GM12872 (cell line): ENCODE data around the gene TEN1.

ENCODE experiments used
- TF ChIP-seq, protein P1 (sequence below): IDR thresholded peaks from 3 replicates; pipeline ENCODE4 v1.5.1; 2011; ENCODE audit warnings: low read depth, mild to moderate bottlenecking, low read length, moderate library complexity; ENCODE audit not compliant: insufficient read depth

Gene TEN1

DNA sequence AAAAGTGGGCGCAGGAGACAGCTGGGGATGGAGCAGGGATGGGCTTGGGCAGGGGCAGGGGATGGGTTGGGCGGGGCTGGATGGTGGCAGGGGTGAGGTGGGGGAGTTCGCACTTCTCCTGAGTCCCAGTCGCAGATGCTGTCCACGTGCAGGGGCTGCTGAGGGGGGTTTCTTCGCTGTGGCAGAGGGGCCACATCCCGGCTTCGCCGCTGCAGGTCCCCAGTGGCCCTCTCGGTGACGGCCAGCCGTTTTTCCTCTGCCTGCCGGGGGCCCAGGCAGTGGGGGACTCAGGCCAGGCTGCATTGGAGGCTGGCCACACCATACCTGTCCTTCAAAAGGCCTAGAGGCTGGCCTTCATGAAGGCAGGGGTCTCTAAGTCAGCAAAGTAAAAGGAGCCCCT lies 39.8 kb downstream of the TEN1 start:
- TF ChIP-seq, protein P1, sequence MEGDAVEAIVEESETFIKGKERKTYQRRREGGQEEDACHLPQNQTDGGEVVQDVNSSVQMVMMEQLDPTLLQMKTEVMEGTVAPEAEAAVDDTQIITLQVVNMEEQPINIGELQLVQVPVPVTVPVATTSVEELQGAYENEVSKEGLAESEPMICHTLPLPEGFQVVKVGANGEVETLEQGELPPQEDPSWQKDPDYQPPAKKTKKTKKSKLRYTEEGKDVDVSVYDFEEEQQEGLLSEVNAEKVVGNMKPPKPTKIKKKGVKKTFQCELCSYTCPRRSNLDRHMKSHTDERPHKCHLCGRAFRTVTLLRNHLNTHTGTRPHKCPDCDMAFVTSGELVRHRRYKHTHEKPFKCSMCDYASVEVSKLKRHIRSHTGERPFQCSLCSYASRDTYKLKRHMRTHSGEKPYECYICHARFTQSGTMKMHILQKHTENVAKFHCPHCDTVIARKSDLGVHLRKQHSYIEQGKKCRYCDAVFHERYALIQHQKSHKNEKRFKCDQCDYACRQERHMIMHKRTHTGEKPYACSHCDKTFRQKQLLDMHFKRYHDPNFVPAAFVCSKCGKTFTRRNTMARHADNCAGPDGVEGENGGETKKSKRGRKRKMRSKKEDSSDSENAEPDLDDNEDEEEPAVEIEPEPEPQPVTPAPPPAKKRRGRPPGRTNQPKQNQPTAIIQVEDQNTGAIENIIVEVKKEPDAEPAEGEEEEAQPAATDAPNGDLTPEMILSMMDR = no peak

DNA sequence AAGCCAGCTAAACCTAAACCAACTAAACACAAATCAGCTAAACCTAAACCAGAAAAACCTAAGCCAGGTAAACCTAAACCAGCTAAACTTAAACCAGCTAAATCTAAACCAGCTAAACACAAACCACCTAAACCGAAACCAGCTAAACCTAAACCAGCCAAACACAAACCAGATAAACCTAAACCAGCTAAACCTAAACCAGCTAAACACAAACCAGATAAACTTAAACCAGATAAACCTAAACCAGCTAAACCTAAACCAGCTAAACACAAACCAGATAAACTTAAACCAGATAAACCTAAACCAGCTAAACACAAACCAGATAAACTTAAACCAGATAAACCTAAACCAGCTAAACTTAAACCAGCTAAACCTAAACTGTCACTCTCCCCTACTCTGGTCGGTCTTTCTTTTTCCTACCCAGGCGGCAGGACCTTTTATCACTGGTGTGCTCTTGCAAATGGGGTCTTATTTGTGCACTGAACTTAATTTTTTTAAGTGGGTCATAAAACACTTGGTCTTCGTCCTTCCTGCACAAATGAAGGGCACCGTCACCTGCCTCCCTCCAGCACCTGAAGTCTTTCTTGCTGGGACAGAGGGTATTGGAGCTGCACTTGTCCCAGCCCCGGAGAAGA lies 40.9 kb downstream of the TEN1 start:
- TF ChIP-seq, protein P1 = no peak

DNA sequence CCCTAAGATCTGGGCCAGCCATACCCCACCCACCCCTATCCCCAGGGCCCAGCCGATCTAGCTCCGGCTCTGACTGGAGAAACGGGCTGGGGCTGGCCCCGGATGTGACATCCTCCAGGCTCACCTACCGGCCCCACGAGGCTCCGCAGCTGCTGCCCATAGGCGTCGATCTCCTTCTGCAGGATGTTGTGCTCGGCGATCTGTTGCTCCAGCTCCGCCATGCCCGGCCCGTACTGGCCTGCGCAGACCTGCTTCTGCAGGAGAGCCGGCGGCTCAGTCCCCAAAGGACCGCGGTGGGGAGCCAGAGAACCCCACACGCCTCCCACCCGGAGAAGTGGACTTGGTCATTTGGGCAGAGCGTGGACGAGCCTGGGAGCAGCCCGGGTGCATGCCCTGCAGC lies 43.2 kb downstream of the TEN1 start:
- TF ChIP-seq, protein P1 = no peak

DNA sequence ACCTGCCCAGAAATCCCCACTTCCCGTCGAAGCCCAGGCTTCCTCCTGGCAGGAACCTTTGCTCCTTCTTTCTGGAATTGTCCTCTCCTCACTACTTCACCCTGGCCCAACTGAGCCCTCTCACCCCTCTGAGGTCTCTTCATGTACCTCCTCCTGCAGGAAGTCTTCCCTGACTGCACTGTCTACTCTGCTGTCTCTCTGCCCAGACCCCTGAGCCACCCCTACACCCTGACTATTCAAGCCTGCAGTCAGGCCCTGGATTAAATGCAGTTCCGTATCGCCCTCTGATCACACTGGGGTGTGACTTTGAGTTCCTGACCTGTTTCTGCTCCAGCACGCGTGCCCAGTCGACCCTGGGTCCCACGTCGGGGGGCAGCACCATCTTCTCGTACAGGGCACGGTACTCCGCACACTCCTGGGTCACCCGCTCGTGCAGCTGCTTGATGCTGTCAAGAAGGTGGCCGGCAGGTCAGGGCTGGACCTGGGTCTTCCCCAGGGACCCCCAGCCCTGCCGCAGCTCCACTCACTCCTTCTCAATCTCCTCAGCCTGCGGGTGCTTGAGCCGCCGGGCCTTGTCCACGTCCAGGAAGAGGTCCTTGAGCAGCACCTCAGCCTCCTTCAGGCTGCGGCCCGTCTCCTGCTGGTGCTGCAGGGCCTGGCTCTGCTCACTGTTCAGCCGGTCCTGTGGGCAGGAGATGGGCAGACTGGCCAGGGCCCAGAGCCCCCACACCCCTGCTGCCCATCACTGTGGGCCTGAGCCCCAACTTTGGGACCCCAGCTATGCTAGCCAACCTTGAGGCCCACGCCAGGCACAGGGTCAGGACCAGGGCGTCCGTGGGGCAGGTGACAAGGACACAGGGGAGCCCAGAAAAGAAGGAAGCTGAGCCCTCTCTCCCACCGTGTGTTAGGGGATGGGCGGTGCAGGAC lies 44.2 kb downstream of the TEN1 start:
- TF ChIP-seq, protein P1 = no peak

DNA sequence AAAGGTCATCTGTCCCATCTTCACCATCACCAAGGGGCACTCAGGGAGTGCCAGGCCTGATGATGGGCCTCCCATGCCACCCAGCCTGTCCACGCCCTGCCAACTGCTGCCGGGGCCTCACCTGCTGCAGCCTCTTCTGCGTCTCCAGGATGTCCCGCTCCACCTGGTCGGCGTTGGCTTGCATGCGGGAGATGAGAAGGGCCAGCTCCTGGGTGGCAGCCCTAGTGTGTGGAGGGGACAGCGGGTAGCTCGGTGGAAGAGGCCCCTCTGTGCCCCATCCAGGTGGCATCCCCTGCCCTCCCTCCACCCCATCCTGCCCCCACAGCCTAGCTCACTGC lies 44.8 kb downstream of the TEN1 start:
- TF ChIP-seq, protein P1 = no peak

DNA sequence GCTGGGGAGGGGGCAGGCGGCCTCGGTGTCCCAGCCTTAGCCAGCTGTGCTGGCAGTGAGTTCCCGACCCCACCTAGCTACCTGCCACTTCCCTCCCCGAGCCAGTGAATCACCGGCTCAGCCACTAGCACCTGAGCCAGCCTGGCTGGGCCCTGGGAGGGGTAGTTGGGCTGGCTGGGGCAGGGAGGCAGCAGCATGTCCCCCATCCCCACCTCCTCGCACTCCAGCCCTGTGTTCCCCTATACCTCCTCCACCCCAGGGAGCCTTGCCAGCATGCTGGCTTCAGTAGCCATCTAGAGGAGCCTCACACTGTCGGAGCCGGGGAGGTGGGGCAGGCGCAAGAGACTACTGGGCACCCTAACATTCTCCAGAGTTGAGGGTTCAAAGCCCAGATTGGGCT lies 45.3 kb downstream of the TEN1 start:
- TF ChIP-seq, protein P1 = no peak

DNA sequence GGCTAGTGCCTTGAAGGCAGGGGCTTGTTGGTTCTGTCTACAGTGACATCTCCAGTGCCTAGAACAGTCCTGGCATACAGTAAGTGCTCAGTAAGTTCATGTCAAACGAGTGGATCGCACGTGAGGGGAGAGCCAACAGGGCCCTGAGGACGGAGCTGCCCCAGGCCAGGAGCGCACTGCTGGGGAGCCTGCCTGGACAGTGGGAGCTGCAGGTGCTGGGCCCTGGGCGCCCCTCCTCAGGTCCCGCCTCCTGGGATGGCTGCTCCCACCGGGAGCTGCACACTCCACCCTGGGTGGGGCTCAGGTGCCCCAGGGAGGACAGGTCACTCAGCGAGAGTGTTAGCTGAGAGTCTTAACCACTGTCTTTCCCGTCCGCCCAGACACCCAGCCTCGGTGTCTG lies 46.3 kb downstream of the TEN1 start:
- TF ChIP-seq, protein P1 = no peak
